NCI-H2029 (cell line): Measurements from ENCODE around the gene KAT2B.

Source experiments
- DNase-seq: peaks from one replicate; lab custom pipeline; 2025; lab: John Stamatoyannopoulos, UW

The KAT2B gene

GRCh38 chr3:20147361-20147760, 107.1 kb downstream of the KAT2B start:
- DNase-seq, result no peak

GRCh38 chr3:20148466-20148865, 108.2 kb downstream of the KAT2B start:
- DNase-seq, result no peak

GRCh38 chr3:20154078-20154477, 113.8 kb downstream of the KAT2B start:
- DNase-seq, result no peak

DNA sequence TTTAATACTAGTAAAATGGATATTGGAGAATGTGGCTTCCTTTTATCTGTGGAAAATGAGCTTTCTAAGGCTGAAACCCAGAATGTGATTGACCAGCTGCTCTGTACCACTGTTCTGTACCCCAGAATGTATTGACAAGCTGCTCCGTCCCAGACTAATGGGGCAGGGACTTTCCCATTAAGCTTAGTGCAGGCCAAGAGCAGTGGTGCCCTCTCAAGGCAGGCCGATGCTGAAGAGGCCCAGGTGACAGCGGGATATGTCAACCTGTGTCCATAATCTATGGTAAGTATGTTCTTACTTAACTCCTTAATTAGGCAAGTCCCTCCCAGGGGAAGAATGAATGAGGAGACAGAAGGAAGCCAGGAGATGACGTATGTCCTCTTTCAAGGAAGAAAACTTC, 114.7 kb downstream of the KAT2B start:
- DNase-seq, result no peak

GRCh38 chr3:20160230-20160629, 120.0 kb downstream of the KAT2B start:
- DNase-seq, result no peak

DNA sequence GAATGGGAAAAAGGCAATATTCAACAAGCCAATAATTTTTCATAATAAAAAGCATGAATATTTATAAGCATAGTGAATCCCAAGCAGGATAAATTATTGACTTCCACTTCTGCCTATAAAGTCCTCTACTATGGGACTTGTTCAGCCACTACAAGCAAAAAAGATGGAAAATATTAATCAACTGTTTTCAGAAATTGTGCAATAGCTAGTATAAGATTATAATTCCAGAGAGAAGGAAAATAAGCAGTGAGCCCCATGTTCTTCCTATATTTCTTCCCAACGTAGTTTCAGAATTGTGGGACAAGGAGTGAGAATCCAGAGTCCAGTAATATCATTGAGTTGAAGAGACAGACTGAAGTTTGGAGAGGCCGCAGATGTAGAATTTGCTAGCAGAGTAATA, 121.5 kb downstream of the KAT2B start:
- DNase-seq, result no peak

- no peak for DNase-seq
Measured at GRCh38 chr3:20173844-20174410, 133.7 kb downstream of the KAT2B start.

- DNase-seq, result no peak
Measured at GRCh38 chr3:20181276-20181675, 141.0 kb downstream of the KAT2B start.

DNA sequence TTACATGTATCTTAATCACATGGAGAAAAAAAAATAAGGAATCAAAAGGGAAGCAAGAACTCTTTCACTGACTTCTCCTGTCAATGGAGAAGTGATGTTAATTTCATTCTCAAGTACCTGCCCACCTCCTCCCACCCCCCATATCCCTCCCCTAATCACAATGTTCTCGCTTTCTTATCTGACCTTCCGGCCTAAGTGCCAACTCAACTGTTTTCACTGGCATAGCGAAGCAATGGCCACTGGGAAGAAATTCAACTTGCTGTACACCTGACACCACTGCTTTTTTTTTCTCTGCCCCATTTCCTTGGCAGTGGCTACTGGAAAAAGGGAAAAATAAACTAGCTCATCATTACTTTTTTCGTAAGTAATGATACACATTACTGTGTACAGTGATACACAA, 142.0 kb downstream of the KAT2B start:
- no peak for DNase-seq

GRCh38 chr3:20185331-20185678, 145.1 kb downstream of the KAT2B start:
- DNase-seq, result peak; percentile 14

DNA sequence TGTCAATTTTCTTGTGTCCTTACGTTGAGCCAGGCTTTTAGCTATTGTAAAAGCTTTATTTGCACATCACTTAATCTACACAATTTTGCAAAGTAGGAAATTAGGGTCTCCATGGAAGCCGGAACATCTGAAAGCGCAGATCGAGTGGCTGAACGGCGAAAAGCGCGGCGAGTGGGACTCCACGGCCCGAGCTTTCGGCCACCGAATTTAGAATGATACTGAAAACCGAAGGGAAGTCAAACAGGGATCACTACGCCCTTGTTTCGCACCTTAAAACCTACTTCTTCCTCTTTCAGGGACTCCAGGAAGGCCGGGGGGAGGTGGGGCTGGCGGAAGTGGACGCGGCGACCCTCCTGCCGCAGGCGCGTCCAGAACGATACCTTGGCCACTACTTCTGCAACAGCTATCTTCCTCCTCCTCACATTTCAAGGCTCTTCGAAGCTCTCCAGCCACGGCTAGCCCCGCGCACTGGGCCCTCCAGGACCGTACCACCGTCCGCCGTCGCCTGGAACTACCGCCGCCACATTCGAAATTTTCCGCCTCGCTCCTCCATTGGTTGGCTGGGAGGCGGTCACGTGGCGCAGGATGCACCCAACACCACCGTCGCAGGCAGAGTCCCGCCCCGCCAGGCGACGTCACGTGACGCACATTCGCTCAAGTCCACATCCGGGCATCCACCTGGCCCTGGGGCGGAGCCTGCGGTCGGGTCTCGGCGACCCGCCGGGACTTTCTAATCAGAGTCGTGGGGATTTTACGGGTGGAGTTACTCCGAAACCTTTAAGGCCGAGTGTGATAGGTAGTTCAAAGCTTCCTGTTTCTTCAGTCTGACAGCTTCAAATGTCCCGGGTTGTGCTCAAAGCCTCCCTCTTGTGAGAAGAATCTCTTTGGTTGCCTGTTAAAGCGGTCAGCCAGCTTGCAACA, 145.7 kb downstream of the KAT2B start, which contains the start of gene SGO1:
Gene SGO1 (minus strand): TSS at position 528 of the 921 bp plus-strand sequence. CDS start 2,179 bp downstream, outside the sequence.
- peak; percentile 98 for DNase-seq

DNA sequence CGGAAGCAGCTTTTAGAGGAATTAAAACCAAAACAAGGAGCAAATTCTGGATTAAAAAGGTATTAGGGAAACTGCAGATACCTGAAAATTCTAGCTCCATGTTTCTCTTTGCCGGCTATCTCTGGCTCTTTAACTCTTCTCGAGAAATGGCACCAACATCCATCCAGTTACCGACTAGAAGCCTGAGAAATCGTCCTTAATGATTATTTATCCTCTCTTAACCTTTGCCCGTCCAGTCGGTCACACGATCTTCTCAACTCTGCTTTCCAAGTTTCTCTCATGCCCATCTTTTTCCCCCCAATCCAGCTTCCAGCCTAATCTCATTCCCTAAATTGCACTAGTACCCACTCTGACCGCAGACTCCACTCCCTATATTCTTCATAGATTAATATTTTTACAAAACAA, 146.4 kb downstream of the KAT2B start:
- DNase-seq, result no peak

- no peak for DNase-seq
Measured at GRCh38 chr3:20190991-20191390, 150.7 kb downstream of the KAT2B start.

GRCh38 chr3:20194793-20195460, 154.7 kb downstream of the KAT2B start:
- DNase-seq, result no peak

DNA sequence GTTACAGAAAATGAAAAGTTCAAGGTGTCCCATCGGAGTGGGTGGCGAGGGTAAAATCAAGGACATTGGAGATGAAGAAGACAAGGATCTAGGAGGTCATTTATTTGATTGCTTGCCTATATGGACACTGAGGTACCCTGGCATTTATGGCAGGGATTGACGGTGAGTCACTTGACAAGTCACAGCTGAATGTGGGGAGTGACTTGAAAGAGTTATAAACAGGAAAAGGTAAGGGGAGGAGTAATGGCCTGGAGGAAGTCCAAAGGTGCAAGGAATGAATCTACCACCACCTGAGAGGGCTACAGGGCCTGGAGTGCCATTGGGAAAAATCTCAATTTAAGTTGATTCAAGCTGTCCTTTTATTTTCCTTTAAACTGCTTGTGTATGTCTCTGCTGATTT, 157.5 kb downstream of the KAT2B start:
- no peak for DNase-seq

DNA sequence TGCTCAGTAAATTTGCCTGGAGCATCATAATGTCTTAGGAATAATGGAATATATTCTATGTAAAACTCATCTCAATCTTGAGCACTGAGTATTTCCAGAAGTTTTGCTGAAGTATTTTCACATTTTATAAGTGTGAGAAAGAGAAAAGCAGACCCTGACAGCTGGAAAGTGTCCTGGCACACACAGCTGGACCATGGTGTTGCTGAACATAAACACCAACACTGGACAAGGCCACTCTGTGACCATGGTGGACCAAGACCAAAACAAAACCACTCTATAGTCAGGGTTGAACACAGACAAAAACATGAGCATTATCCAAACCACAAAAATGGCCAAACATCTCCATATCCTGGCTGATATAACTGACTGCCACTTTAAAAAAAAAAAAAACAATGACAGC, 160.9 kb downstream of the KAT2B start:
- DNase-seq, result no peak
